ENCODE data around the gene LEPR.
"Not testable (repeated sequence)": the region's sequence is repeated elsewhere in the genome, so short reads cannot be mapped to it uniquely, and the experiment has no call there.

LEPR gene, protein sequence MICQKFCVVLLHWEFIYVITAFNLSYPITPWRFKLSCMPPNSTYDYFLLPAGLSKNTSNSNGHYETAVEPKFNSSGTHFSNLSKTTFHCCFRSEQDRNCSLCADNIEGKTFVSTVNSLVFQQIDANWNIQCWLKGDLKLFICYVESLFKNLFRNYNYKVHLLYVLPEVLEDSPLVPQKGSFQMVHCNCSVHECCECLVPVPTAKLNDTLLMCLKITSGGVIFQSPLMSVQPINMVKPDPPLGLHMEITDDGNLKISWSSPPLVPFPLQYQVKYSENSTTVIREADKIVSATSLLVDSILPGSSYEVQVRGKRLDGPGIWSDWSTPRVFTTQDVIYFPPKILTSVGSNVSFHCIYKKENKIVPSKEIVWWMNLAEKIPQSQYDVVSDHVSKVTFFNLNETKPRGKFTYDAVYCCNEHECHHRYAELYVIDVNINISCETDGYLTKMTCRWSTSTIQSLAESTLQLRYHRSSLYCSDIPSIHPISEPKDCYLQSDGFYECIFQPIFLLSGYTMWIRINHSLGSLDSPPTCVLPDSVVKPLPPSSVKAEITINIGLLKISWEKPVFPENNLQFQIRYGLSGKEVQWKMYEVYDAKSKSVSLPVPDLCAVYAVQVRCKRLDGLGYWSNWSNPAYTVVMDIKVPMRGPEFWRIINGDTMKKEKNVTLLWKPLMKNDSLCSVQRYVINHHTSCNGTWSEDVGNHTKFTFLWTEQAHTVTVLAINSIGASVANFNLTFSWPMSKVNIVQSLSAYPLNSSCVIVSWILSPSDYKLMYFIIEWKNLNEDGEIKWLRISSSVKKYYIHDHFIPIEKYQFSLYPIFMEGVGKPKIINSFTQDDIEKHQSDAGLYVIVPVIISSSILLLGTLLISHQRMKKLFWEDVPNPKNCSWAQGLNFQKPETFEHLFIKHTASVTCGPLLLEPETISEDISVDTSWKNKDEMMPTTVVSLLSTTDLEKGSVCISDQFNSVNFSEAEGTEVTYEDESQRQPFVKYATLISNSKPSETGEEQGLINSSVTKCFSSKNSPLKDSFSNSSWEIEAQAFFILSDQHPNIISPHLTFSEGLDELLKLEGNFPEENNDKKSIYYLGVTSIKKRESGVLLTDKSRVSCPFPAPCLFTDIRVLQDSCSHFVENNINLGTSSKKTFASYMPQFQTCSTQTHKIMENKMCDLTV

GRCh38 chr1:65420590-65421350, at the start of gene LEPR, which contains the start of gene LEPROT:
LEPR (plus strand) TSS chr1:65420668; CDS start chr1:65565566, 144,898 bp downstream.
LEPROT (plus strand) TSS chr1:65420668; CDS start chr1:65420725, 57 bp downstream.
- peak; percentile 54 for TF ChIP-seq YY1 (IDR thresholded peaks at IDR 0.05; ENCODE audit: insufficient read depth, insufficient read length)
- TF ChIP-seq ZNF274 (IDR thresholded peaks at IDR 0.05; ENCODE audit: low read depth, low read length) = no peak
- peak; percentile 47 for DNase-seq (ENCODE audit: low read depth, low spot score)
- peak within 1 kb of the TSS; percentile 97 for H3K4me3 ChIP-seq (ENCODE audit: insufficient read length, low read depth)
- H3K9me3 ChIP-seq (ENCODE audit: insufficient read depth, low read length) = no peaks in the 10 kb centered on the region
- no peaks in the 10 kb centered on the region for H3K27me3 ChIP-seq (ENCODE audit: insufficient read depth, insufficient read length)
- peaks cover 34% of the 10 kb centered on the region for H3K36me3 ChIP-seq (ENCODE audit: insufficient read depth, insufficient read length, low read length)
- peaks cover 27% of the 10 kb centered on the region for H3K4me1 ChIP-seq (ENCODE audit: insufficient read depth, insufficient read length)
- peak within 1 kb of the TSS; percentile 98 for H3K9ac ChIP-seq (ENCODE audit: insufficient read length, low read depth)

GRCh38 chr1:65371544-65371943, 48.9 kb upstream of the LEPR start:
- H3K4me3 ChIP-seq (ENCODE audit: insufficient read length, low read depth) = no peak overlapping the region
- no peaks in the 10 kb centered on the region for H3K36me3 ChIP-seq (ENCODE audit: insufficient read depth, insufficient read length, low read length)
- H3K27me3 ChIP-seq (ENCODE audit: insufficient read depth, insufficient read length) = no peaks in the 10 kb centered on the region
- no peaks in the 10 kb centered on the region for H3K9me3 ChIP-seq (ENCODE audit: insufficient read depth, low read length)
- TF ChIP-seq YY1 (IDR thresholded peaks at IDR 0.05; ENCODE audit: insufficient read depth, insufficient read length) = no peak
- TF ChIP-seq SUZ12 (IDR thresholded peaks at IDR 0.05; ENCODE audit: extremely low read depth, insufficient read depth, insufficient read length) = no peak
- TF ChIP-seq ZNF274 (IDR thresholded peaks at IDR 0.05; ENCODE audit: low read depth, low read length) = no peak
- H3K9ac ChIP-seq (ENCODE audit: insufficient read length, low read depth) = no peak overlapping the region
- DNase-seq (ENCODE audit: low read depth, low spot score) = no peak
- H3K4me1 ChIP-seq (ENCODE audit: insufficient read depth, insufficient read length) = no peaks in the 10 kb centered on the region

DNA sequence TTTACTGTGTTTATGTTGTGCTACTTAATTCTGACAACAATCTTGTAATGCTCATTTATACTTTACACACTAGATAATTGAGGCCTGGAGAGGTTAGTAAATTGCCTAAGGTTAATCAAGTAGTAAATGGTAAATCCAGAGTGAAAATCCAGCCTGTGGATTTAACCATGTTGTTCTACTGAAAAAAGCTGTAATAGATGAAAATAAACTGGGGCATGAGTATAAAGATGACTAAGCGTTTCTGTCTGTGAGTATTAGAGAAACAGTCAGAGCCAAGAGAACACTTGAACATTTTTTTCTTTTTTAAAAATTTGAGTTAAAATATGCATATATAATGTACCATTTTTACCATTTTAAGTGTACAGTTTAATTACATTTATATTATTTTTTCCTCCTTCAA, 47.9 kb upstream of the LEPR start:
- Histone ChIP-seq H3K36me3 (ENCODE audit: insufficient read depth, insufficient read length, low read length) (no peaks in the 10 kb centered on the region), H3K27me3 (ENCODE audit: insufficient read depth, insufficient read length) (no peaks in the 10 kb centered on the region), H3K4me1 (ENCODE audit: insufficient read depth, insufficient read length) (no peaks in the 10 kb centered on the region), H3K9me3 (ENCODE audit: insufficient read depth, low read length) (no peaks in the 10 kb centered on the region), H3K9ac (ENCODE audit: insufficient read length, low read depth) (no peak overlapping the region), H3K4me3 (ENCODE audit: insufficient read length, low read depth) (no peak overlapping the region)
- TF ChIP-seq ZNF274 (IDR thresholded peaks at IDR 0.05; ENCODE audit: low read depth, low read length) (no peak), SUZ12 (IDR thresholded peaks at IDR 0.05; ENCODE audit: extremely low read depth, insufficient read depth, insufficient read length) (no peak), YY1 (IDR thresholded peaks at IDR 0.05; ENCODE audit: insufficient read depth, insufficient read length) (no peak)
- DNase-seq (ENCODE audit: low read depth, low spot score) = no peak

DNA sequence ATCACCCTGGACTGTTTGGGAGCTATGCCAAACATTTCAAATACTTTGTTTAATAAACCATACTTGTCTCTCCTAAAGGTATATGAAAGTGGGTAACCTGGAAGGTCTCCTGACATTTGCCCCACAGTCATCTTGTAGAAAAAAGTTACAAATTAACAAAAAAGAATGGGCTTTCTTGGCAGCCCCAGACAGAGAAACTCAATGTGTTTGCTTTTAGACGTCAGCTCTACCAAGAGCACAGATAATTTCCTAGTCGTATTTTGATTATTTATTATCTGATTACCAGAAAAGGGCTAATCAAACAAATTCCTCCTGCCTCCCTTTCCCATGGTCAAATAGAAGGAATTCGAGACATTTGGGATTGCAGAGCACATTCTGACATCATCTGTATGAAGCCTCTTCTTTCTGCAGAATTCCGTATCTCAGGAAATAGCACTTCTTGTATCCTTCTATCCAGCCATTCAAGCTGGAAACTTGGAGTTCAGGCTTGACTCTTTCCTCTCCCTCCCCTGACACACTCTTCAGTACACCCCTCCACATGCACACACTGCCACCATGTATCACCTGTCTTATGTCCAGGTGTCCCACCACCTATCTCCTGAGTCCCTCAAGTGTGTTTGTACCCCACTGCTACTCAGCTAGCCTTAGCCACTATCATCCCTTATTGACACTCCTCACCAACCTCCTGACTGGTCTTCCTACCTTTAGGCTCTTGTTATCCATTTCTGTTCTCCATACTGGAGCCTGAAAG, 42.8 kb upstream of the LEPR start:
- no peak overlapping the region for H3K4me3 ChIP-seq (ENCODE audit: insufficient read length, low read depth)
- no peak for DNase-seq (ENCODE audit: low read depth, low spot score)
- no peaks in the 10 kb centered on the region for H3K9me3 ChIP-seq (ENCODE audit: insufficient read depth, low read length)
- no peaks in the 10 kb centered on the region for H3K36me3 ChIP-seq (ENCODE audit: insufficient read depth, insufficient read length, low read length)
- H3K9ac ChIP-seq (ENCODE audit: insufficient read length, low read depth) = no peak overlapping the region
- TF ChIP-seq SUZ12 (IDR thresholded peaks at IDR 0.05; ENCODE audit: extremely low read depth, insufficient read depth, insufficient read length) = no peak
- no peak for TF ChIP-seq ZNF274 (IDR thresholded peaks at IDR 0.05; ENCODE audit: low read depth, low read length)
- no peak for TF ChIP-seq YY1 (IDR thresholded peaks at IDR 0.05; ENCODE audit: insufficient read depth, insufficient read length)
- H3K4me1 ChIP-seq (ENCODE audit: insufficient read depth, insufficient read length) = no peaks in the 10 kb centered on the region
- no peaks in the 10 kb centered on the region for H3K27me3 ChIP-seq (ENCODE audit: insufficient read depth, insufficient read length)

GRCh38 chr1:65378247-65378946, 42.1 kb upstream of the LEPR start:
- Histone ChIP-seq H3K27me3 (ENCODE audit: insufficient read depth, insufficient read length) (no peaks in the 10 kb centered on the region), H3K4me1 (ENCODE audit: insufficient read depth, insufficient read length) (no peaks in the 10 kb centered on the region)

DNA sequence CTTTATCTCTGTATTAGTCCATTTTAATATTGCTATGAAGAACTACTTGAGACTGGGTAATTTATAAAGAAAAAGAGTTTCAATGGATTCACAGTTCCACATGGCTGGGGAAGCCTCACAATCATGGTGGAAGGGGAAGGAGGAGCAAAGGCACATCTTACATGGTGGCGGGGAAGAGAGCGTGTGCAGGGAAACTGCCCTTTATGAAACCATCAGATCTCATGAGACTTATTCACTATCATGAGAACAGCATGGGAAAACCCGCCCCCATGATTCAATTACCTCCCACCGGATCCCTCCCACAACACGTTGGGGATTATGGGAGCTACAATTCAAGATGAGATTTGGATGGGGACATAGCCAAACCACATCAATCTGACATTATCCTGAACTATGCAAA, 36.0 kb upstream of the LEPR start:
- H3K9me3 ChIP-seq (ENCODE audit: insufficient read depth, low read length) = 0 out of 2 replicates have a peak, but pooled peaks cover 12% of the 10 kb centered on the region
- not testable (repeated sequence) for H3K36me3 ChIP-seq (ENCODE audit: insufficient read depth, insufficient read length, low read length); H3K9ac ChIP-seq (ENCODE audit: insufficient read length, low read depth); DNase-seq (ENCODE audit: low read depth, low spot score); H3K4me1 ChIP-seq (ENCODE audit: insufficient read depth, insufficient read length); H3K27me3 ChIP-seq (ENCODE audit: insufficient read depth, insufficient read length); H3K4me3 ChIP-seq (ENCODE audit: insufficient read length, low read depth)

More at GRCh38 chr1:65378247-65378946, 42.1 kb upstream of the LEPR start:
- no peak for DNase-seq (ENCODE audit: low read depth, low spot score)
- Histone ChIP-seq H3K36me3 (ENCODE audit: insufficient read depth, insufficient read length, low read length) (no peaks in the 10 kb centered on the region), H3K4me3 (ENCODE audit: insufficient read length, low read depth) (no peak overlapping the region), H3K9me3 (ENCODE audit: insufficient read depth, low read length) (no peaks in the 10 kb centered on the region), H3K9ac (ENCODE audit: insufficient read length, low read depth) (no peak overlapping the region)
- TF ChIP-seq SUZ12 (IDR thresholded peaks at IDR 0.05; ENCODE audit: extremely low read depth, insufficient read depth, insufficient read length) (no peak), YY1 (IDR thresholded peaks at IDR 0.05; ENCODE audit: insufficient read depth, insufficient read length) (no peak), ZNF274 (IDR thresholded peaks at IDR 0.05; ENCODE audit: low read depth, low read length) (no peak)
